AG09319 (cell line): ENCODE results near the gene XYLT2.

Experiments
- DNase-seq: peaks from one replicate; pipeline ENCODE4 v3.0.0-alpha.2; 2010; ENCODE audit warnings: low read depth; ENCODE audit errors: extremely low read depth
- CTCF ChIP-seq: IDR thresholded peaks from 2 replicates; pipeline ENCODE4 v1.5.1; 2011; ENCODE audit warnings: low read depth, mild to moderate bottlenecking, inconsistent platforms, low read length, moderate library complexity

The XYLT2 gene

GRCh38 chr17:50365649-50366393 is 19.9 kb downstream of the XYLT2 start:
- TF ChIP-seq CTCF = no peak
- DNase-seq = no peak

GRCh38 chr17:50367401-50367800 is 21.5 kb downstream of the XYLT2 start:
- no peak for DNase-seq
- TF ChIP-seq CTCF = no peak

- TF ChIP-seq CTCF = no peak
- no peak for DNase-seq
Observed at GRCh38 chr17:50370052-50370451, 24.1 kb downstream of the XYLT2 start.

GRCh38 chr17:50371526-50371925 is 25.6 kb downstream of the XYLT2 start:
- TF ChIP-seq CTCF = no peak
- DNase-seq = no peak

GRCh38 chr17:50372222-50372757 is 26.4 kb downstream of the XYLT2 start:
- TF ChIP-seq CTCF = no peak
- no peak for DNase-seq

- no peak for TF ChIP-seq CTCF
Observed at GRCh38 chr17:50372758-50373556, 27.0 kb downstream of the XYLT2 start, which contains the start of the genes EME1 and MRPL27. EME1 (plus strand) TSS chr17:50373229; CDS start chr17:50375209, 1,980 bp downstream. MRPL27 (minus strand) TSS chr17:50373184; CDS start chr17:50373170, 14 bp downstream.

GRCh38 chr17:50373705-50374104 is 27.8 kb downstream of the XYLT2 start:
- no peak for DNase-seq
- TF ChIP-seq CTCF = no peak

More at GRCh38 chr17:50372758-50373556, 27.0 kb downstream of the XYLT2 start, which contains the start of the genes EME1 and MRPL27:
- DNase-seq = peak; percentile 47
